ENCODE results near the gene CATSPERZ.

The CATSPERZ gene

DNA sequence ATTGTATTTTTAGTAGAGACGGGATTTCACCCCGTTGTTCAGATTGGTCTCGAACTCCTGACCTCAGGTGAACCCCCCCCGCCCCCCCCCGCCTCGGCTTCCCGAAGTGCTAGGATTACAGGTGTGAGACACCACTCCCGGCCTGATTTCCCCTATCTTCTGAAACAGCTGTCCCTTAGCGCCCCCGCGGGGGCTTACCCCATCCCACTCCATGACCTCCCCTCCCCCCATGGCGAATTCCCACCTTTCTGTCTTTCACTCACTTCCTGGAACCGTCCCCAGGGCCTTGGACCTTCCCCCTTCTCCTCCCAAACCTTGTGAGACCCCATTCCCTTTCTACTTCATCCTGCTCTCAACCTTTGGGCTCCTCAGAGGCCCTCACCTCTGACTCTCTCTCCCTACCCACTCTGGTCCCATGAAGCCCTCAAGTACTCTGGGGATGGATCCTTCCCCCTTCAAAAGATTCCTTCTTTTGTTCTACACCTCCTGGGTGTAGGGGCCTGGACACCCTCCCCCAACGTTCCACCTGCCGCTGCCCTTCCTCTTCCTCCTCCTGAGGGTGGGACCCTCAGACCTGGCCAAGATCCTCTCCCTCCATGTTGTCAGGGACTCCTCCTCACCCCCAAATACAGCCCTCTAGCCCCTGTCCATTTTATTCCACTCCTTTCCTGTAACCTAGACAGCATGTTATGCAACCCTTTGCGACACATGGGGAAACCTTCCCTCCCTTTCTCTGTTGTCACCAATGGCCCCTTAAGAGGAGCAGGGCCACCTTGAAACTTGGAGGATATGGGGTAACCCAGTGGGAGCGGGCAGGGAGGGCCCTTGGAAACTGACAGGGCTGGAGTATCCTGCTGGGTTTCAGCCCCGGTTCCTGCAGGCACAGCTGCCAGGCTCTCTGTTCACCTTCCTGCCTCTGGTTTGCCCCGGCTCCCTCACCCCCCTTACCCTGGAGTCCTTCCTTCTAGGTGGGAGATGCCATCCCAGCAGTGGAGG is 18.9 kb downstream of the CATSPERZ start:
- H2AFZ ChIP-seq (ENCODE audit: low read length) = no peak overlapping the region; the same call in 1 of the 2 replicates
- H3K36me3 ChIP-seq (ENCODE audit: insufficient read depth, low read length) = peaks cover 7% of the 10 kb centered on the region; the same call in 1 of the 2 replicates

DNA sequence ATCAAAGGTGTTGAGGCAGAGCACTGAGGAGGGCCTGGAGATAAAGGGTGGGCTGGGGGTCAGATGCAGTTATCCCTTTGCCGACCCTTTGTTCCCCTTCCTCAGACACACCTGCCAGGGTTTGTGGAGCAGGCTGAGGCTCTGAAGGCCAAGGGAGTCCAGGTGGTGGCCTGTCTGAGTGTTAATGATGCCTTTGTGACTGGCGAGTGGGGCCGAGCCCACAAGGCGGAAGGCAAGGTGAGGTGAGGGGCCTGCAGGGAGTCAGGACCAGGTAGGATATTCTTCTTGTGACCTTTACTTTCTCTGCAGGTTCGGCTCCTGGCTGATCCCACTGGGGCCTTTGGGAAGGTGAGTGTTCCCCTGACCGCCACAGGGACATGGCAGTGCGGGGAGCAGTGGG is 20.4 kb downstream of the CATSPERZ start:
- H3K9me2 ChIP-seq (replicated peaks; ENCODE audit: low read depth, low read length) = no peaks in the 10 kb centered on the region
- peak overlapping the region; percentile 13 for H3K4me2 ChIP-seq (ENCODE audit: low read depth, low read length, poor library complexity, severe bottlenecking)
- no peaks in the 10 kb centered on the region for H3K27me3 ChIP-seq (ENCODE audit: insufficient read depth, low read length, poor library complexity, severe bottlenecking)
- H4K20me1 ChIP-seq (ENCODE audit: insufficient read depth, low read length, poor library complexity, severe bottlenecking) = peaks cover 10% of the 10 kb centered on the region
- peaks cover 41% of the 10 kb centered on the region for H3K79me2 ChIP-seq (ENCODE audit: insufficient read depth, low read length)
- no peak overlapping the region for H3K4me3 ChIP-seq (ENCODE audit: low read length, poor library complexity, severe bottlenecking)
- H3F3A ChIP-seq (ENCODE audit: low read depth) = peaks cover 7% of the 10 kb centered on the region; the same call in 1 of the 2 replicates
- H3K4me1 ChIP-seq (ENCODE audit: insufficient read depth, low read length, poor library complexity, severe bottlenecking) = peaks cover 22% of the 10 kb centered on the region
- H3K36me3 ChIP-seq (ENCODE audit: insufficient read depth, low read length) = peaks cover under 1% of the 10 kb centered on the region; the same call in 1 of the 2 replicates
- H3K9ac ChIP-seq (ENCODE audit: low read depth, low read length, poor library complexity, severe bottlenecking) = peak overlapping the region; percentile 0
- TF ChIP-seq, protein P1, sequence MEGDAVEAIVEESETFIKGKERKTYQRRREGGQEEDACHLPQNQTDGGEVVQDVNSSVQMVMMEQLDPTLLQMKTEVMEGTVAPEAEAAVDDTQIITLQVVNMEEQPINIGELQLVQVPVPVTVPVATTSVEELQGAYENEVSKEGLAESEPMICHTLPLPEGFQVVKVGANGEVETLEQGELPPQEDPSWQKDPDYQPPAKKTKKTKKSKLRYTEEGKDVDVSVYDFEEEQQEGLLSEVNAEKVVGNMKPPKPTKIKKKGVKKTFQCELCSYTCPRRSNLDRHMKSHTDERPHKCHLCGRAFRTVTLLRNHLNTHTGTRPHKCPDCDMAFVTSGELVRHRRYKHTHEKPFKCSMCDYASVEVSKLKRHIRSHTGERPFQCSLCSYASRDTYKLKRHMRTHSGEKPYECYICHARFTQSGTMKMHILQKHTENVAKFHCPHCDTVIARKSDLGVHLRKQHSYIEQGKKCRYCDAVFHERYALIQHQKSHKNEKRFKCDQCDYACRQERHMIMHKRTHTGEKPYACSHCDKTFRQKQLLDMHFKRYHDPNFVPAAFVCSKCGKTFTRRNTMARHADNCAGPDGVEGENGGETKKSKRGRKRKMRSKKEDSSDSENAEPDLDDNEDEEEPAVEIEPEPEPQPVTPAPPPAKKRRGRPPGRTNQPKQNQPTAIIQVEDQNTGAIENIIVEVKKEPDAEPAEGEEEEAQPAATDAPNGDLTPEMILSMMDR (conservative IDR thresholded peaks at IDR 0.05; ENCODE audit: low read length) = no peak
- H3K9me3 ChIP-seq (ENCODE audit: insufficient read depth, low read depth, low read length) = no peaks in the 10 kb centered on the region
- no peak overlapping the region for H2AFZ ChIP-seq (ENCODE audit: low read length)

More for the DNA sequence above, 18.9 kb downstream of the CATSPERZ start:
- H3K4me1 ChIP-seq (ENCODE audit: insufficient read depth, low read length, poor library complexity, severe bottlenecking) = peaks cover 22% of the 10 kb centered on the region
- H3K4me3 ChIP-seq (ENCODE audit: low read length, poor library complexity, severe bottlenecking) = peak overlapping the region; percentile 72
- no peaks in the 10 kb centered on the region for H3K9me3 ChIP-seq (ENCODE audit: insufficient read depth, low read depth, low read length)
- TF ChIP-seq EZH2phosphoT487 (IDR thresholded peaks at IDR 0.05; ENCODE audit: borderline replicate concordance) = no peak
- TF ChIP-seq, protein P1 (conservative IDR thresholded peaks at IDR 0.05; ENCODE audit: low read length) = no peak
- H3K9me2 ChIP-seq (replicated peaks; ENCODE audit: low read depth, low read length) = no peaks in the 10 kb centered on the region
- peak overlapping the region; percentile 77 for H3K9ac ChIP-seq (ENCODE audit: low read depth, low read length, poor library complexity, severe bottlenecking)
- no peaks in the 10 kb centered on the region for H3K27me3 ChIP-seq (ENCODE audit: insufficient read depth, low read length, poor library complexity, severe bottlenecking)
- peaks cover 46% of the 10 kb centered on the region for H3K79me2 ChIP-seq (ENCODE audit: insufficient read depth, low read length)
- peak overlapping the region; percentile 57 for H3K4me2 ChIP-seq (ENCODE audit: low read depth, low read length, poor library complexity, severe bottlenecking)
- peaks cover 10% of the 10 kb centered on the region for H4K20me1 ChIP-seq (ENCODE audit: insufficient read depth, low read length, poor library complexity, severe bottlenecking)
- H3F3A ChIP-seq (ENCODE audit: low read depth) = peaks cover 7% of the 10 kb centered on the region; the same call in 1 of the 2 replicates

DNA sequence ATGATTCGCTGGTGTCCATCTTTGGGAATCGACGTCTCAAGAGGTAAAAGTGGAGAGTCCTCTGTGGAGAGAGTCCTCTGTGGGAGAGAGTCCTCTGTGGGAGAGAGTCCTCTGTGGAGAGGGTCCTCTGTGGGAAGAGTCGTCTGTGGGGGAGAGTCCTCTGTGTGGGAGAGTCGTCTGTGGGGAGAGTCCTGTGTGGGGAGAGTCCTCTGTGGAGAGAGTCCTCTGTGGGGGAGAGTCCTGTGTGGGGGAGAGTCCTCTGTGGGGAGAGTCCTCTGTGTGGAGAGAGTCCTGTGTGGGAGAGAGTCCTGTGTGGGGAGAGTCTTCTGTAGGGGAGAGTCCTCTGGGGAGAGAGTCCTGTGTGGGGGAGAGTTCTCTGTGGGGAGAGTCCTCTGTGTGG is 20.9 kb downstream of the CATSPERZ start:
- H3K79me2 ChIP-seq (ENCODE audit: insufficient read depth, low read length) = peaks cover 37% of the 10 kb centered on the region
- no peak overlapping the region for H3K4me2 ChIP-seq (ENCODE audit: low read depth, low read length, poor library complexity, severe bottlenecking)
- no peaks in the 10 kb centered on the region for H3K9me2 ChIP-seq (replicated peaks; ENCODE audit: low read depth, low read length)
- H3F3A ChIP-seq (ENCODE audit: low read depth) = peaks cover 7% of the 10 kb centered on the region; the same call in 1 of the 2 replicates
- no peaks in the 10 kb centered on the region for H3K36me3 ChIP-seq (ENCODE audit: insufficient read depth, low read length)
- no peaks in the 10 kb centered on the region for H3K9me3 ChIP-seq (ENCODE audit: insufficient read depth, low read depth, low read length)
- no peak overlapping the region for H2AFZ ChIP-seq (ENCODE audit: low read length)
- TF ChIP-seq, protein P1 (conservative IDR thresholded peaks at IDR 0.05; ENCODE audit: low read length) = no peak
- no peak for TF ChIP-seq EZH2phosphoT487 (IDR thresholded peaks at IDR 0.05; ENCODE audit: borderline replicate concordance)
- H3K4me3 ChIP-seq (ENCODE audit: low read length, poor library complexity, severe bottlenecking) = no peak overlapping the region
- H4K20me1 ChIP-seq (ENCODE audit: insufficient read depth, low read length, poor library complexity, severe bottlenecking) = peaks cover 9% of the 10 kb centered on the region
- no peaks in the 10 kb centered on the region for H3K27me3 ChIP-seq (ENCODE audit: insufficient read depth, low read length, poor library complexity, severe bottlenecking)
- no peak overlapping the region for H3K9ac ChIP-seq (ENCODE audit: low read depth, low read length, poor library complexity, severe bottlenecking)
- peaks cover 22% of the 10 kb centered on the region for H3K4me1 ChIP-seq (ENCODE audit: insufficient read depth, low read length, poor library complexity, severe bottlenecking)
